ENCODE measurements around the gene PHKG1. TPM values are rescaled to one million over a fixed set of nuclear protein-coding genes. Genes with fewer than 3 reads are reported as not detected.

Gene PHKG1
- total and polyA plus RNA-seq, 2 of the 4 experiments (the other 2 are of a cell fraction): 0.62 to 0.72 TPM

GRCh38 chr7:56030340-56030739, 62.4 kb downstream of the PHKG1 start:
- Histone ChIP-seq H3K4ac (ENCODE audit: low read depth, low read length) (no peak overlapping the region), H3K4me1 (ENCODE audit: control insufficient read depth, insufficient read depth, low read length) (peaks cover 8% of the 10 kb centered on the region), H2AK9ac (replicated peaks; ENCODE audit: low read depth, low read length, poor library complexity) (no peak overlapping the region), H3K4me3 (ENCODE audit: insufficient read depth, low read depth, low read length) (no peak overlapping the region), H3K9ac (ENCODE audit: low read depth, low read length) (no peak overlapping the region), H3K9me3 (ENCODE audit: control insufficient read depth, insufficient read depth, low read length) (no peaks in the 10 kb centered on the region), H3K9me1 (ENCODE audit: insufficient read depth, low read length) (peaks cover 12% of the 10 kb centered on the region; the same call in 1 of the 2 replicates), H3K18ac (ENCODE audit: low read depth, low read length) (no peak overlapping the region), H2BK120ac (ENCODE audit: low read depth, low read length) (no peak overlapping the region), H2AFZ (replicated peaks; ENCODE audit: low read length, poor library complexity) (no peak overlapping the region), H3K79me1 (ENCODE audit: low read depth in 1 of 2, low read length in 2 of 2) (peaks cover 19 to 58% of the 10 kb centered on the region in 2 experiments), H2BK15ac (ENCODE audit: low read depth, low read length) (no peak overlapping the region), H3K4me2 (ENCODE audit: low read depth, low read length) (no peak overlapping the region), H2AK5ac (ENCODE audit: low read depth, low read length) (no peak overlapping the region), H3K14ac (replicated peaks; ENCODE audit: low read depth, low read length) (no peak overlapping the region), H4K20me1 (ENCODE audit: insufficient read depth, low read length) (peaks cover 3% of the 10 kb centered on the region; the same call in 1 of the 2 replicates), H3K23ac (ENCODE audit: low read depth, low read length) (no peak overlapping the region), H2BK5ac (ENCODE audit: low read depth, low read length, poor library complexity, severe bottlenecking) (no peak overlapping the region), H2BK20ac (ENCODE audit: low read depth, low read length) (no peak overlapping the region), H3K27ac (ENCODE audit: insufficient read depth, low read length) (no peak overlapping the region), H3K36me3 (ENCODE audit: control insufficient read depth, insufficient read depth, low read length) (peaks cover 7% of the 10 kb centered on the region), H4K5ac (ENCODE audit: low read depth, low read length) (no peak overlapping the region), H4K8ac (ENCODE audit: low read depth in 2 of 2, low read length in 2 of 2) (no peak overlapping the region), H4K91ac (ENCODE audit: insufficient read depth, low read depth, low read length) (no peak overlapping the region), H3K56ac (ENCODE audit: extremely low read depth, insufficient read depth, low read length) (no peak overlapping the region), H3K27me3 (ENCODE audit: control insufficient read depth, insufficient read depth, low read length) (no peaks in the 10 kb centered on the region)
- ChIA-PET POLR2A (ENCODE audit: unreplicated experiment) (no interaction called here), CTCF (no interaction called here)
- WGBS, 2 experiments (ENCODE audit: extremely low coverage in 2 of 2, insufficient read length in 1 of 2): no CpG with 5 or more reads among the region's 8 CpGs
- no TSS peak for BruUV-seq (replicated peaks)
- DNase-seq: no peak
- TF ChIP-seq ELK1 (IDR thresholded peaks at IDR 0.05; ENCODE audit: borderline replicate concordance, low read depth, low read length) (no peak), MAZ (IDR thresholded peaks at IDR 0.05; ENCODE audit: borderline replicate concordance, low read depth, low read length) (no peak), RAD21 (IDR thresholded peaks at IDR 0.05; ENCODE audit: low read length) (no peak), USF2 (IDR thresholded peaks at IDR 0.05; ENCODE audit: low read depth, low read length) (no peak), NFE2L2 (IDR thresholded peaks at IDR 0.05; ENCODE audit: low read depth, low read length) (no peak), MXI1 (IDR thresholded peaks at IDR 0.05; ENCODE audit: borderline replicate concordance, low read depth, low read length) (no peak), CEBPB (IDR thresholded peaks at IDR 0.05; ENCODE audit: low read depth, low read length) (no peak), MAFK (IDR thresholded peaks at IDR 0.05; ENCODE audit: low read depth, low read length) (no peak), POLR2A (IDR thresholded peaks at IDR 0.05; ENCODE audit: low read depth, low read length) (no peak), CHD1 (IDR thresholded peaks at IDR 0.05; ENCODE audit: low read depth, low read length) (no peak), SMC3 (IDR thresholded peaks at IDR 0.05; ENCODE audit: low read depth, low read length) (no peak), RFX5 (IDR thresholded peaks at IDR 0.05; ENCODE audit: low read depth, low read length) (no peak), BHLHE40 (IDR thresholded peaks at IDR 0.05; ENCODE audit: low read depth, low read length) (no peak), FOS (IDR thresholded peaks at IDR 0.05; ENCODE audit: low read depth, low read length) (no peak), RCOR1 (IDR thresholded peaks at IDR 0.05; ENCODE audit: insufficient replicate concordance, low read length) (no peak), CTCF (conservative IDR thresholded peaks at IDR 0.05; ENCODE audit: low read depth, low read length) (no peak)
- intact Hi-C loops (cut with micrococcal nuclease): no loop called here
- dilution Hi-C loops (cut with HindIII; ENCODE audit: low sequenced_read_pairs, unreplicated experiment): no loop called here
- ATAC-seq (ENCODE audit: low read depth): no peak
- in situ Hi-C loops (cut with MboI; ENCODE audit: low sequenced_read_pairs): no loop called here
